ENCODE results near the gene AGPAT3.

AGPAT3 gene

DNA sequence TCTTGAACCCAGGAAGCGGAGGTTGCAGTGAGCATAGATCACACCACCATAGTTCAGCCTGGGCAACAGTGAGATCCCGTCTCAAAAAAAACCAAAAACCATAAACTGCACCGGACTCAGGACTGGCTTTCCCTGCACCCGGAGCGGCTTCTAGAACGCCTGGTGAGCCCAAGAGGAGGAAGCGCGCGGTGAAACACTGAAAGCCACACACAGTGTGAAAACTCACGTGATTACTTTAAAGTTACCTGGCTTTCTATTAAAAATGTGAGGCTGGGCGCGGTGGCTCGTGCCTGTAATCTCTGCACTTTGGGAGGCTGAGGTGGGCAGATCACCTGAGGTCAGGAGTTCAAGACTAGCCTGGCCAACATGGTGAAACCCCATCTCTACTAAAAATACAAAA, 140.0 kb downstream of the AGPAT3 start:
- Histone ChIP-seq H3K4me2 (ENCODE audit: low read length) (no peak overlapping the region), H3K4me1 (no peaks in the 10 kb centered on the region), H3K9me3 (ENCODE audit: control insufficient read depth, low read length) (no peaks in the 10 kb centered on the region), H3K27me3 (ENCODE audit: control insufficient read depth, insufficient read depth, low read length) (no peaks in the 10 kb centered on the region), H2AFZ (no peak overlapping the region), H3K27ac (no peak overlapping the region), H3K4me3 (ENCODE audit: low read depth, low read length) (no peak overlapping the region), H3K79me2 (no peaks in the 10 kb centered on the region), H3K36me3 (ENCODE audit: control insufficient read depth, insufficient read depth, low read length) (no peaks in the 10 kb centered on the region), H3K9ac (no peak overlapping the region)
- TF ChIP-seq, protein P1, sequence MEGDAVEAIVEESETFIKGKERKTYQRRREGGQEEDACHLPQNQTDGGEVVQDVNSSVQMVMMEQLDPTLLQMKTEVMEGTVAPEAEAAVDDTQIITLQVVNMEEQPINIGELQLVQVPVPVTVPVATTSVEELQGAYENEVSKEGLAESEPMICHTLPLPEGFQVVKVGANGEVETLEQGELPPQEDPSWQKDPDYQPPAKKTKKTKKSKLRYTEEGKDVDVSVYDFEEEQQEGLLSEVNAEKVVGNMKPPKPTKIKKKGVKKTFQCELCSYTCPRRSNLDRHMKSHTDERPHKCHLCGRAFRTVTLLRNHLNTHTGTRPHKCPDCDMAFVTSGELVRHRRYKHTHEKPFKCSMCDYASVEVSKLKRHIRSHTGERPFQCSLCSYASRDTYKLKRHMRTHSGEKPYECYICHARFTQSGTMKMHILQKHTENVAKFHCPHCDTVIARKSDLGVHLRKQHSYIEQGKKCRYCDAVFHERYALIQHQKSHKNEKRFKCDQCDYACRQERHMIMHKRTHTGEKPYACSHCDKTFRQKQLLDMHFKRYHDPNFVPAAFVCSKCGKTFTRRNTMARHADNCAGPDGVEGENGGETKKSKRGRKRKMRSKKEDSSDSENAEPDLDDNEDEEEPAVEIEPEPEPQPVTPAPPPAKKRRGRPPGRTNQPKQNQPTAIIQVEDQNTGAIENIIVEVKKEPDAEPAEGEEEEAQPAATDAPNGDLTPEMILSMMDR (IDR thresholded peaks at IDR 0.05), result no peak

DNA sequence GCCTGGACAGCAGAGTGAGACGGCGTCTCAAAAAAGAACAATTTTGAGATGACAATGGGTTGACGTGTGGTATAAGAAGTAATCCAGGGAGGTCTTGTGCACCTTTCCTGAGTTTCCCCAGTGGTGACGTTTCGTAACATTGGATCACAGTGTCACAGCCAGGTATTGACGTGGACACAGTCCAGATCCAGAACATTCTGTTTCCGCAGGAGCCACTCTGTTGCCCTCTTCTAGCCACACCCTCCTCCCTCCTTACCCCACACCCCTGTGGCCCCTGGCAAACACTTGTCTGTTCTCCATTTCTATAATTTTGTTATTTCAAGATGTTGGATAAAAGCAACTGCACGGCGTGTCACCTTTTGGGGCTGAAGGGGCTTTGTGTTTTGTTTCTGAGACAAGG, 140.6 kb downstream of the AGPAT3 start:
- Histone ChIP-seq H3K27ac (no peak overlapping the region), H3K79me2 (no peaks in the 10 kb centered on the region), H3K27me3 (ENCODE audit: control insufficient read depth, insufficient read depth, low read length) (no peaks in the 10 kb centered on the region), H3K9me3 (ENCODE audit: control insufficient read depth, low read length) (no peaks in the 10 kb centered on the region), H3K36me3 (ENCODE audit: control insufficient read depth, insufficient read depth, low read length) (no peaks in the 10 kb centered on the region), H3K4me1 (no peaks in the 10 kb centered on the region), H3K9ac (no peak overlapping the region), H3K4me3 (ENCODE audit: low read depth, low read length) (no peak overlapping the region), H3K4me2 (ENCODE audit: low read length) (no peak overlapping the region), H2AFZ (no peak overlapping the region)
- TF ChIP-seq, protein P1 (IDR thresholded peaks at IDR 0.05), result no peak

DNA sequence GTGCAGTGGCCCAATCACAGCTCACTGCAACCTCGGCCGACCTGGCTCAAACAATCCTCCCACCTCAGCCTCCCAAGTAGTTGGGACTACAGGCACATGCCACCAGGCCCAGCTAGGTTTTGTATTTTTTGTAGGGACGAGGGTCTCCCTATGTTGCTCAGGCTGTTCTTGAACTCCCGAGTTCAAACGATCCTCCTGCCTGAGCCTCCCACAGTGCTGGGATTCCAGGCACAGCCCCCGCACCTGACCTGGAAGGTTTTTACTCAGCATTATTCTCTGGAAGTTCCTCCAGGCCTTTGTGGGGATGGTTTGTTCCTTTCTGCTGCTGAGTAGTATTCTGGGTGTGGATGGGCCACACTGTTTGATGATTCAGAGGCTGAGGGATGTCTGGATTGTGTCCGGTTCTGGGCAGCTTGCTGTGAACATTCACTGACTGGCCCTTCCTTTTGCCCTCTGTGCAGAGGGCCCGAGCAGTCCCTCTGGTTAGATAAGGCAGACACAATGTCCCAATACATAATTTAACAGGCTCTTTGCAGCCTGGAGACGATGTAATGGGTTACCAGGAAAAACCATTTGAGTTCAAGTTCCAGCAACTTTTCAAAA, 141.1 kb downstream of the AGPAT3 start:
- no peaks in the 10 kb centered on the region for H3K4me1 ChIP-seq
- TF ChIP-seq, protein P1 (IDR thresholded peaks at IDR 0.05), result no peak
- no peak overlapping the region for H3K9ac ChIP-seq
- no peak overlapping the region for H3K4me2 ChIP-seq (ENCODE audit: low read length)
- no peaks in the 10 kb centered on the region for H3K9me3 ChIP-seq (ENCODE audit: control insufficient read depth, low read length)
- H3K27me3 ChIP-seq (ENCODE audit: control insufficient read depth, insufficient read depth, low read length), result no peaks in the 10 kb centered on the region
- H3K79me2 ChIP-seq, result no peaks in the 10 kb centered on the region
- H2AFZ ChIP-seq, result no peak overlapping the region
- H3K36me3 ChIP-seq (ENCODE audit: control insufficient read depth, insufficient read depth, low read length), result no peaks in the 10 kb centered on the region
- H3K27ac ChIP-seq, result no peak overlapping the region
- no peak overlapping the region for H3K4me3 ChIP-seq (ENCODE audit: low read depth, low read length)

DNA sequence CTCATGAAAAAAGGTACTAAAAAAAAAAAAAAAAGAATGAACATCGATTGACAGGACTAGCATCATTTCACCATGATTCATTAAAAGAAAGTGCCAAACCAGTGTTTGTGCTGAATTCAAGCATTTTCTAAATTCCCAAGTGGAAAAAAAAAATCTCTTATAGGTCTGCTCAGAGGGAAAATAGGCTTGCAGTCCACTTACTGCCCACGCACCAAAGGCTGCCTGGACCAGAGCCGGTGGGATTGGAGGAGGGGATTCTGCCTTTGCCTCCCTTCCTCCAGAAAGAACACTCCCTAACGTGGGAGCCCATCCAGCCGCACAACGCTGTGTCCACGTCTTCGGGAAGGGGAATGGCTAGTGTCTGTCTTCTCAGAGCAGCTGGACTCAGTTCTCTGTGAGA, 141.6 kb downstream of the AGPAT3 start:
- H3K79me2 ChIP-seq, result no peaks in the 10 kb centered on the region
- H3K9me3 ChIP-seq (ENCODE audit: control insufficient read depth, low read length), result no peaks in the 10 kb centered on the region
- TF ChIP-seq, protein P1 (IDR thresholded peaks at IDR 0.05), result no peak
- H3K9ac ChIP-seq, result no peak overlapping the region
- no peak overlapping the region for H3K4me3 ChIP-seq (ENCODE audit: low read depth, low read length)
- H3K4me1 ChIP-seq, result no peaks in the 10 kb centered on the region
- H3K4me2 ChIP-seq (ENCODE audit: low read length), result no peak overlapping the region
- no peak overlapping the region for H3K27ac ChIP-seq
- no peak overlapping the region for H2AFZ ChIP-seq
- no peaks in the 10 kb centered on the region for H3K36me3 ChIP-seq (ENCODE audit: control insufficient read depth, insufficient read depth, low read length)
- no peaks in the 10 kb centered on the region for H3K27me3 ChIP-seq (ENCODE audit: control insufficient read depth, insufficient read depth, low read length)

DNA sequence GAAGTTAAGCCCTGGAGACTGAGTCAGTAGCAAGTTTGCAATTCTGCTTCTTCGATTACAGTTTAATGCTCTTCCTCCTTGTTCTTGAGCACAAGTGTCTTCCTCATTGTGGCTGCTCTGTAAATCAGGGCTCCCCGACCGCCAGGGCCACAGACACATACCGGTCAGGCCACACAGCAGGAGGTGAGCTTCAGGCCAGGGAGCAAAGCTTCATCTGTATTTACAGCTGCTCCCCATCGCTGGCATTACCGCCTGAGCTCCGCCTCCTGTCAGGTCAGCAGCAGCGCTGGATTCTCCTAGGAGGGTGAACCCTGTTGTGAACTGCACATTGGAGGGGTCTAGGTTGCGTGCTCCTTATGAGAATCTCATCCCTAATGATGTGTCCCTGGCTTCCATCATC, 145.4 kb downstream of the AGPAT3 start:
- Histone ChIP-seq H3K27ac (no peak overlapping the region), H2AFZ (no peak overlapping the region), H3K9ac (no peak overlapping the region), H3K9me3 (ENCODE audit: control insufficient read depth, low read length) (no peaks in the 10 kb centered on the region), H3K4me2 (ENCODE audit: low read length) (no peak overlapping the region), H3K79me2 (no peaks in the 10 kb centered on the region), H3K36me3 (ENCODE audit: control insufficient read depth, insufficient read depth, low read length) (no peaks in the 10 kb centered on the region), H3K4me1 (no peaks in the 10 kb centered on the region), H3K27me3 (ENCODE audit: control insufficient read depth, insufficient read depth, low read length) (no peaks in the 10 kb centered on the region), H3K4me3 (ENCODE audit: low read depth, low read length) (no peak overlapping the region)
- TF ChIP-seq, protein P1 (IDR thresholded peaks at IDR 0.05), result no peak

Measured in parathyroid adenoma (tissue), 2 donors.